Type B pancreatic cell (in vitro differentiated cells): ENCODE data around the gene ANKZF1. TPM values are rescaled to one million over a fixed set of nuclear protein-coding genes. Genes with fewer than 3 reads are reported as not detected.

Source experiments
- DNase-seq: peaks from one replicate; pipeline ENCODE4 v3.0.0; 2021; ENCODE audit warnings: mixed read lengths; ENCODE audit not compliant: unreplicated experiment; ENCODE audit errors: extremely low spot score
- H3K27ac Mint-ChIP-seq: 2 replicates; pipeline ENCODE4 v1.8.0; 2021; ENCODE audit warnings: mild to moderate bottlenecking, mixed read lengths
- H3K27me3 Mint-ChIP-seq: 2 replicates; pipeline ENCODE4 v1.8.0; 2021; ENCODE audit warnings: mixed read lengths
- H3K36me3 Mint-ChIP-seq: 2 replicates; pipeline ENCODE4 v1.8.0; 2021; ENCODE audit warnings: mixed read lengths
- H3K4me1 Mint-ChIP-seq: one replicate; pipeline ENCODE4 v1.8.0; 2021; ENCODE audit warnings: mixed read lengths; ENCODE audit not compliant: unreplicated experiment
- H3K4me3 Mint-ChIP-seq: 2 replicates; pipeline ENCODE4 v1.8.0; 2021; ENCODE audit warnings: mild to moderate bottlenecking, mixed read lengths
- H3K9me3 Mint-ChIP-seq: 2 replicates; pipeline ENCODE4 v1.8.0; 2021; ENCODE audit warnings: mixed read lengths
- CTCF ChIP-seq: fragments of 200-600 bp; sonication (generic); conservative IDR thresholded peaks from 2 replicates; pipeline ENCODE4 v1.5.0; 2021; ENCODE audit warnings: antibody characterized with exemption, mild to moderate bottlenecking
- total RNA-seq: library from RNA; stranded (reverse); gene quantifications from 2 replicates; pipeline ENCODE4 v1.2.1, GENCODE V29; 2021; ENCODE audit warnings: low replicate concordance

Gene ANKZF1
- total RNA-seq, 1 donor from 2014 or later: 58.7 TPM

GRCh38 chr2:219210196-219210885 is 19.3 kb upstream of the ANKZF1 start:
- no peak overlapping the region for H3K27ac Mint-ChIP-seq
- H3K27me3 Mint-ChIP-seq: peaks cover 4% of the 10 kb centered on the region
- H3K4me1 Mint-ChIP-seq: peaks cover 23% of the 10 kb centered on the region
- no peaks in the 10 kb centered on the region for H3K36me3 Mint-ChIP-seq
- no peaks in the 10 kb centered on the region for H3K9me3 Mint-ChIP-seq
- no peak for DNase-seq
- H3K4me3 Mint-ChIP-seq: no peak overlapping the region
- TF ChIP-seq CTCF: no peak

- DNase-seq: no peak
- H3K4me3 Mint-ChIP-seq: no peak overlapping the region
- no peaks in the 10 kb centered on the region for H3K9me3 Mint-ChIP-seq
- peaks cover 23% of the 10 kb centered on the region for H3K4me1 Mint-ChIP-seq
- H3K27ac Mint-ChIP-seq: no peak overlapping the region
- TF ChIP-seq CTCF: no peak
- H3K36me3 Mint-ChIP-seq: no peaks in the 10 kb centered on the region
- H3K27me3 Mint-ChIP-seq: peaks cover 4% of the 10 kb centered on the region
Observed at GRCh38 chr2:219210886-219211362, 18.7 kb upstream of the ANKZF1 start.

- no peaks in the 10 kb centered on the region for H3K27me3 Mint-ChIP-seq
Observed at GRCh38 chr2:219213026-219213415, 16.6 kb upstream of the ANKZF1 start.

GRCh38 chr2:219213486-219214071 is 16.0 kb upstream of the ANKZF1 start:
- no peaks in the 10 kb centered on the region for H3K9me3 Mint-ChIP-seq
- no peaks in the 10 kb centered on the region for H3K36me3 Mint-ChIP-seq
- DNase-seq: no peak
- no peak overlapping the region for H3K27ac Mint-ChIP-seq
- TF ChIP-seq CTCF: no peak
- no peaks in the 10 kb centered on the region for H3K27me3 Mint-ChIP-seq
- H3K4me1 Mint-ChIP-seq: peaks cover 11% of the 10 kb centered on the region
- H3K4me3 Mint-ChIP-seq: no peak overlapping the region

More at GRCh38 chr2:219213026-219213415, 16.6 kb upstream of the ANKZF1 start:
- no peak for TF ChIP-seq CTCF
- Mint-ChIP-seq H3K9me3 (no peaks in the 10 kb centered on the region), H3K4me3 (no peak overlapping the region), H3K27ac (no peak overlapping the region), H3K4me1 (peaks cover 16% of the 10 kb centered on the region), H3K36me3 (no peaks in the 10 kb centered on the region)
- no peak for DNase-seq

GRCh38 chr2:219214141-219214540 is 15.5 kb upstream of the ANKZF1 start:
- H3K9me3 Mint-ChIP-seq: no peaks in the 10 kb centered on the region

More at GRCh38 chr2:219214141-219214540, 15.5 kb upstream of the ANKZF1 start:
- Mint-ChIP-seq H3K27me3 (no peaks in the 10 kb centered on the region), H3K27ac (no peak overlapping the region), H3K4me3 (no peak overlapping the region), H3K36me3 (no peaks in the 10 kb centered on the region), H3K4me1 (peaks cover 14% of the 10 kb centered on the region)
- no peak for DNase-seq
- no peak for TF ChIP-seq CTCF
